HG03342 (cell line): ENCODE results near the gene NHLH2.

Experiments used
- ATAC-seq: cut with Tn5 transposase; IDR thresholded peaks from one replicate; pipeline ENCODE4 v1.9.1; 2021; ENCODE audit warnings: mild to moderate bottlenecking, moderate library complexity; ENCODE audit not compliant: unreplicated experiment

The NHLH2 gene

GRCh38 chr1:115805597-115805996 is 35.3 kb downstream of the NHLH2 start:
- no peak for ATAC-seq

GRCh38 chr1:115802416-115802815 is 38.5 kb downstream of the NHLH2 start:
- no peak for ATAC-seq

GRCh38 chr1:115797486-115797885 is 43.4 kb downstream of the NHLH2 start:
- ATAC-seq = no peak

DNA sequence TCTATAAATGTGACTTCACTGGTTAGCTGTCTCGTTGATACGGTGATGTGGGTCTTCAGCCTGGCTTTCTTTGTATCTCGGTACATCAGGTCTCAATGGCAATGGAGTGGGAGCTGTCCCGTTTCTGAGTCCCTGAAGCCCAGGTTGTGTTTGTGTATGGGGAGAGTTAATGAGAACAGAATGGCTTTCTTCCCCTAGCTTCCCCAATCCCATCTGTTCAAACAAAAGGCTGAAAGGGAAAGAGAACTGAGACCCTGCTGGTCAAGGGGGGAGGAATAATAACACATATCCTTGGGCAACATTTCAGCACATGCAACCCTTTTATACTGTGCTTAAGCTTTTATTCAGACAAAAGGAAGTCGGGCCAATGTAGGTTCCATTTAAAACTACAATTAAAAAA is 44.0 kb downstream of the NHLH2 start:
- no peak for ATAC-seq

GRCh38 chr1:115796036-115796435 is 44.9 kb downstream of the NHLH2 start:
- ATAC-seq = no peak

DNA sequence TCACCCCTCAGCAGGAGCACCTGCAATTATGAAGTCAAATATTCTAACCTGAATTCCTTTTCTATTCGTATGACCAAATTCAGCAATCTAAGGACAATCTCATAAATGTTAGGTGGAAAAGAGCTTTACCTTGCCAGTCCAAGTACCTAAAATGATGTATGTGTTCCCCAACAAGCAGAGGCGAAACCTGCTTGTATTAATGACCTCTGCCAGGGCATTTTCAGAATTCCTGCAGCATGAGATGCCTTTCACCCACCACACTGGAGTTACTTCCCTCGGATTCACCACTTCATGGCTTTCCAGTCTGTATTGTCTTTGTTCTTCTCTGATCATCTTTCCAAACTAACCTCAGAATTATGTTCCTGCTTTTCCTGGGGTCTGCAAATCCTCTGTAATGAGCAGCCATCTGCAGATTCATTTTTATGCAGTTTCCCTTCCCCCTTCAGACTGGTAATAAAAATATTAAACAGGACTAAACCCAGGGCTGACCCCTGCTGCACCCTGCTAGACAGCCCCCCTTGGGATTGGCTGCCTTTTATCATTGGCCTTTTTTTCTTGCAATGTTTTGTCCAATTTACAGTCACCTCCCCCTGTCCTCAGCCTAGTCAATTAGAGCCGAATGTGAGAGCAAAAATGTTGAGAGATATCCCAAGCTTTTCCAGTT is 45.8 kb downstream of the NHLH2 start:
- ATAC-seq = no peak

- no peak for ATAC-seq
Observed at GRCh38 chr1:115793162-115793561, 47.8 kb downstream of the NHLH2 start.

DNA sequence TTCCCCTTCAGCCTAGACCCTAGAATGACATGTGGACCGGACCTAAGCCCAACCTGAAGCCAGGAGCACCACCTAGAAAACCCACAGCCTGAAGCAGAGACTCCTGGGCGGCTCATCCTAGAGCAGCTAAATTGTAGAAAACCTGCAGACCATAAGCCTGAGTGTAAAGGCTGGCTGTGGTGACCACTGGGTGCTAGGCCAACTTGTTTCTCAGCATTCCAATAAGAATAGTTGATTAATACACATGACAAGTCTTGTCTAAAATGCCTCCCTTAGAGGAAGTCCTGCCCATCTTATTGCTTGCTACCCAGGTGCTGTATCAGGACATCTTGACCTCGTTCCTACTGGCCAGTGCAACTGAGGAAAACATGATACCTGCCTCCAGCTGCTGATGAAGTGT is 49.1 kb downstream of the NHLH2 start:
- ATAC-seq = no peak

DNA sequence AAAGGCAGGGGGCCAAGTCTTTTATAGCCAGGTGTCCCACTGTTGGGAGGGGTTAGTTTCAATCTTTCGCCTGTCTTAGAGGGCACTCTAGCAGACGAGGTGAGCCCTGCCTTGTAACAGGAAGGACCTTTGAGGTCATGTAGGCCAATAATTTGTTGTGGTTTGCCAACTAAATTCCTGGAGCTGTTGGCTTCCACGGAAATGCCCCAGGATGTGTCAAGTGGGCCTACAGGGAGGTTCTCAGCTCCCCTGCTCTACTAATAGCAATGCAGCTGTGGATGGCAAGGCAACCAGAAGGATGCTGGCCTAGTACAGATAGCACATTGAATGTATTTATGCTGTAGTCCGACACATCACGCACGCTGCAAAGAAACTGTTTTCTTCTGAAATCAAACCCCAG is 50.1 kb downstream of the NHLH2 start:
- no peak for ATAC-seq

- ATAC-seq = no peak
Observed at GRCh38 chr1:115790356-115790755, 50.6 kb downstream of the NHLH2 start.
